ENCODE measurements around the gene MSANTD3.

MSANTD3 gene

DNA sequence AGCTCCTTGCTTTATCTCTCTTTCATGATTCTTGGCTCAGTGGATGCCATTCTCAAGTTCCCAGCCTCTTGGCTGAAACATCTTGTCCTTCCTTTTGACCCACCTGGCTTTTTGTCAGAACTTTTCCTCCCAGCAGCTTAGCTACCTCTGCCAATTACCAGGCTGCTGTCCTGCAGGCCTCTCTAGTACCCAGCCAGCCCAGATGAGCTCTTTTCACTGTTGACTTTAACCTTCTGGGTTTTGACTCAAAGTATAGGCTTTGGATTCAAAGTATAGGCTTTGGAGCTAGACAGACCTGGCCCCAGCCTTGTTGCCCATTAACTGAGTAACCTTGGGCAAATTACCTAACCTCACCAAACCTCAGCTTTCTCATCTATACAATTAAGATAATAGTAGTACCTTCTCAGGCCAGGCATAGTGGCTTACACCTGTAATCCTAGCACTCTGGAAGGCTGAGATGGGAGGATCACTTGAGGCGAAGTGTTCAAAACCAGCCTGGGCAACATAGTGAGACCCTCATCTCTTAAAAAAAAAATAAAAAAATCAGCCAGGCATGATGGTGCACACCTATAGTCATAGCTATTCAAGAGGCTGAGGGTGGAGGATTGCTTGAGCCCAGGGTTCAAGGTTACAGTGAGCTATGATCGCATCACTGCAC lies 39.4 kb downstream of the MSANTD3 start:
- DNase-seq: no peak

DNA sequence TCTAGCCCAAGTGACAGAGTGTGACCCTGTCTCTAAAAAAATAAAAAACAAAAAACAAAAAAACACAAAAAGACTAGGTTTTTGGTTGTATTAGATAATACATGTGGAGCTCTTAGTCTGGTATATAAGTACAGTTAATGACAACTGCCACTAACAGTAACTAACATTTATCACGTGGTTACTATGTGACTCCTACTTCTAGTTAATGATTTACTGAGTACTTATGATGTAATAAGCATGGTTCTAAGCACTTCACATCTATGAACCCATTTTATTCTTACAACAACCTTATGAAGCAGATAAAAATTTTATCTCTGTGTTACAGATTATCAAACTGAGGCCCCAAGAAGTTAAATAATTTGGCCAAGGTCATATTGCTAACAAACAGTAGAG lies 39.9 kb downstream of the MSANTD3 start:
- no peak for DNase-seq

DNA sequence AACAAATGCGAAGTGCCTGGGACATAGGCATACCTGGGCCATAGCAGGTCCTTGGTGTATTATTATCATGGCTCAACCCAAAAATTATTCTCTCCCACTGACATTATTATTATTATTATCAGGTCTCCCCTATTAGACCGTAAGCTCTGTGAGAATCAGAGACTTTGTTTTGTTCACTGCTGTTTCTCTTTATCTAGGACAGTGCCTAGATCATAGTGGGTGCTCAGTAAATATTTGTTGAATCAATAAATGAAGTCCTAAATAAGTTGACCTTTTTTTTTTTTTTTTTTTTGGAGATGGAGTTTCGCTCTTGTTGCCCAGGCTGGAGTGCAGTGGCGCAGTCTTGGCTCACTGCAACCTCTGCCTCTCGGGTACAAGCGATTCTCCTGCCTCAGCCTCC lies 41.1 kb downstream of the MSANTD3 start:
- DNase-seq: no peak

DNA sequence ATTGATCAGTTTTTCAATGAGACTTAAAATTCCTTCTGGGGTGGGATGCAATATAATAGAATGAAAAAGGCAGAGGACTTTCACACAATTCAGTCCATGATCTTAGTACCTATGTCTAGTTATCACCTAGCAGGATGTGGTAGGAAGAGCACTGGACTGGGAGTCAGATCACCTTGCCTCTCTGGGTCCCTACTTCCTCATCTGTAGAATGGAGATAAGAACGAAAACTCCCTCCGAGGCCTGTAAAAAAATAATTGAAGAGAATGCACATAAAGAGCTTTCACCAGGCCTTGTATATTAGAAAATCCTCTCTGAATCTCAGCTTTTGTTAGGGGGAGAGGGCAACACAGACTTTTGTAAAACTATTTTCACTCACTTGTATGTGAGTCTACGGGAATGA lies 45.3 kb downstream of the MSANTD3 start:
- no peak for DNase-seq

DNA sequence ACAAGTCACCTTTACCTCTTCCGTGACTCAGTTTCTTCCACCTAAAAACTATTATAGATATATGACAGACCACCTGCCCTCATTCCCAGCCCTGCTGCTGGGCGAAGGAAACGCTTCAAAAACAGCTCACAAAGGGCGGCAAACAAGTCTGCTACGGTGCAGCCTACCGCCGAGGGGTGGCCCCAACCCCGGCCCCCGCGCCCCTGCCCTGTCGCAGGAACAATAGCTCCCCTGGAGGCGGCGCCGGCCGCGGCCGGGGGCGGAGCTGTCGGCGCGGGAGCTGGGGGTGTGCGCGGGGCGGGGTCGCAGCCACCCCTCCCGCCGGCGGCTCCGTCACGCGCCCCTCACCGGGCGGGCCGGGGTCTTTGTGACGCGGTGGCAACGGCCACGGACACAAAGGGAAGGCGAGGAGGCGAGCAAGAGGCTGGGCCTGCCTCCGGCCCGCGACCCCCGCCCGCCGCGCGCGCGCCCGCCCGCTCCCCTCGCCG lies 45.9 kb downstream of the MSANTD3 start, which contains the start of gene TMEFF1:
TSS of gene TMEFF1 (plus strand) at position 362 of the 488 bp plus-strand sequence. CDS start 396 bp downstream, outside the sequence.
- DNase-seq: peak; percentile 77

DNA sequence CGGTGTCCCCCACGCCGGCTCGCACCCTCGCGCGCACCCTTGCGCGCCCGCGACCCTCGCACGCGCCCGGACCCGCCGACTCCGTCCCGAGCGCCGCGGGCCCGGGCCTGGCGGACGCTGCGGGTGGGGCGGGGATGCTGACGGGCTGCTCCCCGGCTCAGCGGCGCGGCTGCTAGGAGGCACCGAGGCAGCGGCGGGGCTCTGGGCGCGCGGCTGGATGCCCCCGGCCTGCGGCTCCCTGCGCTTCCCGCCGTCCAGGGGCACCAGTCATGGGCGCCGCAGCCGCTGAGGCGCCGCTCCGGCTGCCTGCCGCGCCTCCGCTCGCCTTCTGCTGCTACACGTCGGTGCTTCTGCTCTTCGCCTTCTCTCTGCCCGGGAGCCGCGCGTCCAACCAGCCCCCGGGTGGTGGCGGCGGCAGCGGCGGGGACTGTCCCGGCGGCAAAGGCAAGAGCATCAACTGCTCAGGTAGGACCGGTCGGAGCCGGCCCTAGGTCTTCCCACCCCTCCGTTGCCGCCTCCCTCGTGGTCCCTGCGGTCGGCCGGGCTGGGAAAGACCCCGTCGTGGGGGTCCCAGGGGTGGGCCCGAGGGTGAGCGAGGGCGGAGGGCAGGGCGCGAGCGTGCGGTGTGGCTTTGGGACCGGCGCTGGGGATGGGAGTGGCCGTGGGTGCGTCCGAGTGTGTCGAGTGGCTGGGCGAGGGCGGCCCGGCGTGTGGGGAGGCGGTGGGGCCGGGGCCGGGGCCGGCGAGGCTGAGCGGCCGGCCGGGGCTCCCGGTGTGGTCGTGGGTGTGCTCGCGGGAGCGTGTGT lies 46.5 kb downstream of the MSANTD3 start:
- peak; percentile 42 for DNase-seq

DNA sequence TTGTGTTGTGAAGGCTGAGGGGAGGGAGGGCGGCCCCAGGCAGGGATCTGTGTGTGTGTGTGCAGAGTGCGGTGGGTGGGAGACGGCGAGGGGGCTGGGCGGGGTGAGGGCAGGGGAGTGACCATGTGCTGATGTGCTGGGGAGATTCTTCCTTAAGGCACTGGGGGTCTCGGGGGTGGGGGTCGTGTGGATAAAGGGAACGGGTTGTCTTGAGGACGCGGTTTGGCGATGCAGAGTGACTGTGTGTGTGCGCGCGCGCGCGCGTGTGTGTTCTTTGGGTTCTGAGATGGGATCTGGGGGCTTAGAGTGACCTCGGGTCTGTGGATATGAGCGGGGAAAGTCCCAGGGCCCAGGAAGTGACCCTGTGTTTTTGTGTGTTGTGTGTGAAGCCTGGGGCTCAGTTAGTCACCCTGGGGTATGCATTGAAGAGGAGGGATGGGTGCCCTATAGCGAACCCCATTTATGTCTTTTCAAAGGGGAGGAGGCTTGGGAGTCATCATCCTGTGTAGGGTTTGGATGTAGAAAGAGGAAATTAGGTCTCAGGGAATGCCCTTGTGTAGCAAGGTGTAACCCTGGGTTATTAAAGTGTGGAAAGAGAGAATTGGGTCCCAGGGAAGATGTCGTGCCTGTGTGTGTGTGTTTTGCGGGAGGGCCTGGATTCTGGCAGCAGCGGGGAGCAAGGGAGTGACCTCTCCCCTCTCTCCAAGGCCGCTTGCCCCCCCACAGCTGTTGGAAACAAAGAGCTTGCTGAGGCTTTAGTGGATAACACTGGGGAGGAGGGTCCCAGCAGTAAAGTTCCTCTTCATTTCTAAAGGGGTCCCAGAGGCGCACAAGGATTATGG lies 47.4 kb downstream of the MSANTD3 start:
- no peak for DNase-seq

DNA sequence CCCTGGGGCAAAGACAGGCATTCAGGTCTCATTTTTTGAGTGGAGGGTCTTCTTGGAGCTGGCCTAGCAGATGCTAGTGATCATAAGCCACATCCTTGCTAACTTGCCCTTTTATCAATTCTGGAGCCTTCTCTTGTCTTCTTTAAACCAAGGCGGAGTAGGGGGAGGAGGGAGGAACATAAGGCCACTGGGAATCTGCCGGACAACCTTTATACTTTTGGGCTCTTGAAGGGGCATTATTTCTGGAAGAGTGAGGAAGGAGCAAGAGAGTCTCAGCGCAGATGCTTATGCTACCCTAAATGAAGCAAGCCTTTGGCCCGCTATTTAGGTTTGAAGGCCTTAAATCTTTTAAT lies 48.0 kb downstream of the MSANTD3 start:
- DNase-seq: no peak

DNA sequence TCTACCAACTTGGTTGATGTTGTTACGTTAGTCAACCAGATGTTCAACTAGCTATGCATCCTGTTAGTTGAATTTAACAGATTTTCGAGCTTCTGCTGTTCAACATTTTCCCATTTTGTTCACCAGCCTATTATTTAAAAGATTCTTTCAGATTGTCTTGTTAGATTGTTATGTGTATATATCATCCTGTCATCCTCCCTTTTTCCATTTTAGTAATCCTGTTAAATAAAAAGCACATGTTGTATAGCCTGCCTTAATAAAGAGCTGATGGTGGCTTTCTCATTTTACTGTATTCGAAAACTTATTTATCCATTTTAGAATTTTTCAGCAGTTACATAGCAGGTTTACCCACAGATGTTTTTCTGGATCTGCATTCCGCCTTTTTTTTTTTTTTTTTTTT lies 50.3 kb downstream of the MSANTD3 start:
- no peak for DNase-seq

DNA sequence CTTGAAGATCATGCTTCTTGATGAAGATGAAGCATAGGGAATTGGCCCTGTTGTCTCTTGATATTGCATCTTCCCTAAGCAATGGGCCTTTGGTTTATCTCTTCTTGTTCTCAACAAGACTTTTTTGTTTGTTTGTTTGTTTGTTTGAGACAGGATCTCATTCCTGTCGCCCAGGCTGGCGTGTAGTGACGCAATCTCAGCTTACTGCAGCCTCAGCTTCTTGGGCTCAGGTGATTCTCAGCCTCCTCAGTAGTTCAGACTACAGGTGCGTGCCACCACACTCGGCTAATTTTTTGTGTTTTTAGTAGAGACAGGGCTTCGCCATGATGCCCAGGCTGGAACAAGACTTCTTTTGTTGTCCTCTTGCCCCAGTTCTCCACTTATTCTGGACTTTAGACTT lies 51.2 kb downstream of the MSANTD3 start:
- DNase-seq: no peak

DNA sequence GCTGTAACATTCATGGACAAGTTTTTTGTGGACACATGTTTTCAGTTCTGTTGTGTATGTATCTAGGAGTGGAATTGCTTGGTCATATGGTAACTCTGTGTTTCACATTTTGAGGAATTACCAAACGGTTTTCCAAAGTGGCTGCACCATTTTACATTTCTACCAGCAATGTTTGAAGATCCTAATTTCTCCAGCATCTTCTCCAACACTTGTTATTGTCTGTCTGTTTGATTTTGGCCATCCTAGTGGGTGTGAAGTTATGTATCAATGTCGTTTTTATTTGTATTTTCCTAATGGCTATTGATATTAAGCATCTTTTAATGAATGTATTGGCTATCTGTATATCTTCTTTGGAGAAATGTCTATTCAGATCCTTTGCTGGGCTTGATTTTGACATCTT lies 52.9 kb downstream of the MSANTD3 start:
- no peak for DNase-seq

DNA sequence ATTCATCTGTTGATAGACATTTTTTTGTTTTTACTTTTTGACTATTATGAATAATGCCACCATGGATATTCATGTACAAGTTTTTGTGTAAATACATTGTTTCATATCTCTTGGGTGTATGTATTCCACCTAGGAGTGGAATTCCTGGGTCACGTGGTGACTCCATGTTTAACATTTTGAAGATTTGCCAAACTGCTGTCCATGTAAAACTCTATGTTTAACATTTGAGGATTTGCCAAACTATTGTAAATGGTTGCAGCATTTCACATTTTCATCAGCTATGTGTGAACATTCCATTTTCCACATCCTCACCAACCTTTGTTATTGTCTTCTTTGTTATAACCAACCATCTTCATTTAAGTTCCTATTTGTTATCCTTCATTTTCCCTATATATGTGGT lies 58.3 kb downstream of the MSANTD3 start:
- no peak for DNase-seq

DNA sequence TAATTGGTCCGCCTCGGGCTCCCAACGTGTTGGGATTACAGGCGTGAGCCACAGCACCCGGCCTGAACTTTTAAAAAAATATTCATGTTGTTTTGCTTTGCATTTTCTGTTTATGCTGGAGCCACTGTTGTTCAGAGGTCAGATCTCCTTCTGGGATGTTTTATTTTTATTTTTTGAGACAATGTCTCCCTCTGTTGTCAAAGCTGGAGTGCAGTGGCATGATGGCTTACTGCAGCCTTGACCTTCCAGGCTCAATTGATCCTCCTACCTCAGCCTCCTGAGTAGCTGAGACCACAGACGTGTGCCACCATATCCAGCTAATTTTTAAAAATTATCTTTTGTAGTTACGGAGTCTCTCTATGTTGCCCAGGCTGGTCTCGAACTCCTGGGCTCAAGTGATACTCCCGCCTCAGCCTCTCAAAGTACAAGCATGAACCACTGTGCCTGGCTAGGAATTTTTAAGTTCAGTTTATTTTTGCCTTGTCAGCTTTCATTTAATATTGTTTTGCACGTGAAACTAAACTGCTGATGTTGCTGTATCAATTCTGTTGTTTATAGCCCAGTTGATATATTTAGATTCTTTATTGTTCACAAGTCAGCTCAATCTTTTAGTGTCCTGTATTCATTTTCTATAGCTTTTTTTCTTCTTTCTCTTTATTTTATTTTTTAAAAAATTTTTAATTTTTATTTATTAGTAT lies 59.7 kb downstream of the MSANTD3 start:
- DNase-seq: no peak

DNA sequence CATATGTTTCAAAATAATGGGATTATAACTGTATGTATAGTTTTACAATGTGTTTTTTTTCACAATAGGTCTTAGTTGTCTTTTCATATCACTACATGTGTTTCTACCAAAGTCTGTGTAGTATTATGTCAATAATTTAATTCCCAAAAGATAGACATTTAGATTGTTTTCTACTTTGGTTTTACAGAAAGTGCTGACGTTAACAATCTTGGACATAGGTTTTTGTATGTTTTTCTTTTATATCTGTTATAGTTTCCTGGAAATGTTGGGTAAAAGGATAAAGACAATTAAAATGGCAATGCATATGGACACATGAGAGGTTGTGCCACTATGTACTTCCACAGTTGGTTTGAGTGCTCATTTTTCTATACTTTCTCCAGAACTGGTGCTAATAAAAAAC lies 61.2 kb downstream of the MSANTD3 start:
- DNase-seq: no peak

DNA sequence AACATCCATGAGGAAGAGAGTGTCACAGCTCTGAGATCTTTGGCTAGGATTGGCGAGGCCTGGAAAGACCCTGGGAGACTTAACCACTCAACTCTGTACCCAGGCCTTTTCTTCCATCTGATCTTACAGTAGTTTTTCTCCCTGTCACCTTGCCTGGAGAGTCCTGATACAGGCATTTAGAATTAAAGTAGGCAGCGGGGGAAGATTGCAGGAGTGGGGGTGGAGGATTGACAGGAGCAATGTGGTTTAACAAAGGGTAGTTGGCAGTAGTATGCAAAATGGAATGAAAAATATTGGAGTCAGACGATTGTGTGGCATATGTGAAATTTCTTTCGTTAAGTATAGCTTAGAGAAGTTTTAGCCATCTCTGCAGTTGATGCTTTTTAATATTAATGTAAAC lies 62.9 kb downstream of the MSANTD3 start:
- DNase-seq: no peak

DNA sequence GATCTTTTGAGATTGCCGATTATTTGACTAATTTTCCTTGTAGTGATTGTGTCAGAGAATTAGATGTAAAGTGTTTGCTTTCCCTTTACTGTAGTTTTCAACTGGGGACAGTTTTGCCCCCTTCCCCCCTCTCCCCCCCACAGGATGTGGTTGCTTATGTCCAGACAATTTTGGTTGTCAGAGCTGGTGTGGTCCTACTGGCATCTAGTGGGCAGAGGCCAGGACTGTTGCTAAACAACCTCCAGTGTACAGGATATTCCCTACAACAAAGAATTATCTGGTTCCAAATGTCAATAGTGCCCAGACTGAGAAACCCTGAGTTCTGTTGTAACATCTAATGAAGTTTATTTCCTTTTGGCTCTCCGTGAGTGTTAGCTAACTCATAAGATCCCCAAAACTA lies 66.0 kb downstream of the MSANTD3 start:
- DNase-seq: no peak

DNA sequence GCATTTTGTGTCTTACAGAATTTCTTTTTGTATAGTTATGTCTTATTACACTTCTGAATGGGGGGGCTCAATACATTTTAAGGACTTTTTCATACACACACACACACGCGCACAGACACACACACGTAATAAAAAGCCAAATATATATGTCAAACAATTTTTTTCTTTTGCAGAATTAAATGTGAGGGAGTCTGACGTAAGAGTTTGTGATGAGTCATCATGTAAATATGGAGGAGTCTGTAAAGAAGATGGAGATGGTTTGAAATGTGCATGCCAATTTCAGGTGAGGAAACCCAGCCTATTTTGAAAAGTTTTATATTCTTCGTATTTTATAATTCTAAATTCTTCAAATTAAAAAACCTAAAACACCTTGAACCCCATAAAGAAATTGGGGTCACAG lies 71.6 kb downstream of the MSANTD3 start:
- DNase-seq: no peak

DNA sequence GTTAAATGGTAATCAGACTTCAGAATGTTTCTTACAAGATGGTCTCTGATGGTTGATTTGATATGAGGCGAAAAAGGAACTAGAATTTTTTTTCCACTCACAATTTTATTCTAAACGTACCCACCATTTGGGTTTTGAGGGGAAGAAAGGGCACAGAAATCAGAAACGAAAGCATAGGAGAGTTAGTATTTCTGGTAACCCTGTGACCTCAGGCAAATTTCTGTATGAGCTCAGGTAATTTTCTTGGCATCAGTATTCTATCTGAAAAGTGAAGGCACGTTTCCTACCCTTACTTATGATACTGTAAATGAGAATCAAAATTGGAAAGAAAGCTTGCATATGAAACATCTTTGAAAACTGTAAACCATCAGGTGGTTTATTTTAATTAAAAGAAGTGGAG lies 72.5 kb downstream of the MSANTD3 start:
- DNase-seq: no peak

DNA sequence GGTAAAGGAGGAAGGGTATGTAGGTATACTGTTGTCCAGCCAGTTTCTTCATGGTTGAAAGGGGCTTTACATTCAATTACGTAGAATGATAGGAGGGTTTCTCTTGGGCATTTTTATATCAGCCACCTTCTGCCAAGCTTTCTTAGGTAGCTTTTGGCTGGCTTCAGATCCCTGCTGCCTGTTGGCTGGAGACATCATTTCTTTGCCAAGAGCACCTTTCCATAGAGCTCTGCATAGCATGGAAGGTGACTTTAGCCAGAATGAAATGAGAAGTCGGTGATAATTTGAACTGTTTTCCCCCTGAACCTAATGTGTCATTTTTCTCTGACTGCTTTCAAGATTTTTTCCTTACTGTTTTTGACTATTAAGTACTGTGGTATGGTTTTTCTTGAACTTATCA lies 72.9 kb downstream of the MSANTD3 start:
- no peak for DNase-seq
